SK-N-MC (cell line): ENCODE data around the gene WASHC3.
"Not testable (repeated sequence)": the region's sequence is repeated elsewhere in the genome, so short reads cannot be mapped to it uniquely, and the experiment has no call there.

Source experiments
- DNase-seq: peaks from one replicate; pipeline ENCODE4 v3.0.0-alpha.2; 2011; ENCODE audit warnings: low read depth, low spot score
- H3K27ac ChIP-seq: fragments of 200-600 bp; sonication (generic); 2 replicates; pipeline ENCODE4 v1.5.1; 2016; ENCODE audit warnings: mixed run types
- H3K36me3 ChIP-seq: fragments of 200-600 bp; sonication (generic); 2 replicates; pipeline ENCODE4 v1.6.1; 2017; ENCODE audit warnings: antibody characterized with exemption, low read length, mixed read lengths; ENCODE audit not compliant: insufficient read depth
- H3K4me3 ChIP-seq: fragments of 200-600 bp; sonication (generic); 2 replicates; pipeline ENCODE4 v1.5.1; 2016
- H3K9ac ChIP-seq: fragments of 200-600 bp; sonication (generic); 2 replicates; pipeline ENCODE4 v1.8.0; 2017; ENCODE audit warnings: mixed run types, mixed read lengths; ENCODE audit not compliant: insufficient read length
- H3K9me3 ChIP-seq: fragments of 200-600 bp; sonication (generic); 2 replicates; pipeline ENCODE4 v1.6.1; 2017; ENCODE audit warnings: low read depth, mild to moderate bottlenecking, antibody characterized with exemption, low read length, moderate library complexity, mixed read lengths
- EZH2 ChIP-seq: fragments of 200-600 bp; sonication (generic); IDR thresholded peaks from one replicate; pipeline ENCODE4 v1.6.1; 2017; ENCODE audit warnings: antibody characterized with exemption
- FOXP2 ChIP-seq: optimal IDR thresholded peaks from 2 replicates; pipeline ENCODE3; 2011; ENCODE audit warnings: mild to moderate bottlenecking, moderate library complexity; ENCODE audit not compliant: insufficient read depth; ENCODE audit errors: extremely low read length, control extremely low read depth
- POLR2AphosphoS5 ChIP-seq: IDR thresholded peaks from 2 replicates; pipeline ENCODE4 v1.6.1; 2012; ENCODE audit warnings: mild to moderate bottlenecking, low read depth, low read length, borderline replicate concordance

Gene WASHC3

GRCh38 chr12:102080842-102081241 is 19.1 kb upstream of the WASHC3 start:
- no peak for DNase-seq
- peaks cover 43% of the 10 kb centered on the region for H3K36me3 ChIP-seq
- no peak overlapping the region for H3K4me3 ChIP-seq
- H3K9me3 ChIP-seq: no peaks in the 10 kb centered on the region
- TF ChIP-seq EZH2 (no peak), POLR2AphosphoS5 (no peak), FOXP2 (no peak)
- no peak overlapping the region for H3K27ac ChIP-seq
- no peak overlapping the region for H3K9ac ChIP-seq

DNA sequence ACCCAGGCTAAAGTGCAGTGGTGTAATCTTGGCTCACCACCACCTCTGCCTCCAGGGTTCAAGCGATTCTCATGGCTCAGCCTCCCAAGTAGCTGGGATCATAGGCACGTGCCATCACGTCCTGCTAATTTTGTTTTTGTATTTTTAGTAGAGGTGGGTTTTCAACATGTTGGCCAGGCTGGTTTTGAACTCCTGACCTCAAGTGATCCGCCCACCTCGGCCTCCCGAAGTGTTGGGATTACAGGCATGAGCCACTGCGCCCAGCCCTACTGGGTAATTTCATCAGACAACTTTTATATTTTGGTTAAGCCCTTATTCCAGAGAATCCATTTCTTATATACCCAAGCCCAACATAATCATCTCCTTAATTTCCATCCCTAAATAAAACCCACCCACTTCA is 10.3 kb upstream of the WASHC3 start:
- H3K4me3 ChIP-seq, H3K9me3 ChIP-seq, DNase-seq, H3K27ac ChIP-seq, H3K9ac ChIP-seq: not testable (repeated sequence)
- peaks cover 23% of the 10 kb centered on the region; the same call in 1 of the 2 replicates for H3K36me3 ChIP-seq

DNA sequence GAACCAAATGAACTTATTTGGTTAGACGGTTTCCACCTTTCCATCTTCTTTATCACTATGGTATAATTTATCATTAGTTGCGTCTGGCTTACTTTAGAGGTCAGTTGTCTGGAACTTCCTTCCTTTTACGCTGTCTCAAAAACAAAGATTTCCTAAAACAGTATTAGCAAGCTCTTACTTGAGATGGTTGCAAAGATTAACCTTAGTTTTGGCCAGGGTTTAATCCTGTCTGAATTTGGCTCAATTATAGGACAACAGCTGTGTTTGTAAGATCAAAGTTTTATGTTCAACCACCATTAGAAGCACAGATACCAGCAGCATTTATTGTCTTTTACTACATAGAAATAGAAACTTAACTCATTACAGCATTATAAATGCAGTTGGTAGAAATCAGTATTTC is 7.9 kb upstream of the WASHC3 start:
- no peak for TF ChIP-seq POLR2AphosphoS5
- TF ChIP-seq FOXP2: no peak
- no peak for TF ChIP-seq EZH2
- no peak for DNase-seq
- no peak overlapping the region for H3K9ac ChIP-seq
- peaks cover 7% of the 10 kb centered on the region; the same call in 1 of the 2 replicates for H3K36me3 ChIP-seq
- no peak overlapping the region for H3K4me3 ChIP-seq
- H3K9me3 ChIP-seq: no peaks in the 10 kb centered on the region
- H3K27ac ChIP-seq: no peak overlapping the region

- DNase-seq: no peak
- Histone ChIP-seq H3K9me3 (no peaks in the 10 kb centered on the region), H3K9ac (no peak overlapping the region), H3K36me3 (no peaks in the 10 kb centered on the region), H3K4me3 (no peak overlapping the region), H3K27ac (no peak overlapping the region)
- TF ChIP-seq FOXP2: no peak
- no peak for TF ChIP-seq EZH2
- no peak for TF ChIP-seq POLR2AphosphoS5
These were observed 5.9 kb upstream of the WASHC3 start for GRCh38 chr12:102067574-102068258.

GRCh38 chr12:102064476-102064875 is 2.7 kb upstream of the WASHC3 start:
- no peak for TF ChIP-seq EZH2
- TF ChIP-seq FOXP2: no peak
- TF ChIP-seq POLR2AphosphoS5: no peak
- H3K9ac ChIP-seq: no peak overlapping the region
- no peak for DNase-seq

GRCh38 chr12:102063069-102063468 is 1.3 kb upstream of the WASHC3 start:
- no peaks in the 10 kb centered on the region for H3K36me3 ChIP-seq
- TF ChIP-seq FOXP2 (no peak), EZH2 (no peak), POLR2AphosphoS5 (no peak)
- no peak overlapping the region for H3K9ac ChIP-seq
- no peak overlapping the region for H3K4me3 ChIP-seq
- H3K27ac ChIP-seq: no peak overlapping the region
- no peak for DNase-seq
- no peaks in the 10 kb centered on the region for H3K9me3 ChIP-seq

More at GRCh38 chr12:102064476-102064875, 2.7 kb upstream of the WASHC3 start:
- Histone ChIP-seq H3K9me3 (no peaks in the 10 kb centered on the region), H3K36me3 (no peaks in the 10 kb centered on the region), H3K4me3 (no peak overlapping the region), H3K27ac (no peak overlapping the region)

GRCh38 chr12:102062419-102062806 is 622 bp upstream of the WASHC3 start:
- H3K36me3 ChIP-seq: no peaks in the 10 kb centered on the region
- no peak overlapping the region for H3K27ac ChIP-seq
- no peaks in the 10 kb centered on the region for H3K9me3 ChIP-seq
- peak overlapping the region; percentile 83 for H3K4me3 ChIP-seq
- no peak for DNase-seq
- H3K9ac ChIP-seq: no peak overlapping the region
- no peak for TF ChIP-seq POLR2AphosphoS5
- TF ChIP-seq FOXP2: no peak
- no peak for TF ChIP-seq EZH2

- Histone ChIP-seq H3K9ac (peak overlapping the region; percentile 78), H3K36me3 (no peaks in the 10 kb centered on the region), H3K9me3 (no peaks in the 10 kb centered on the region), H3K27ac (no peak overlapping the region), H3K4me3 (peak overlapping the region; percentile 83)
- TF ChIP-seq EZH2 (no peak), POLR2AphosphoS5 (no peak), FOXP2 (no peak)
- no peak for DNase-seq
These were observed 663 bp downstream of the WASHC3 start for GRCh38 chr12:102061096-102061559.

DNA sequence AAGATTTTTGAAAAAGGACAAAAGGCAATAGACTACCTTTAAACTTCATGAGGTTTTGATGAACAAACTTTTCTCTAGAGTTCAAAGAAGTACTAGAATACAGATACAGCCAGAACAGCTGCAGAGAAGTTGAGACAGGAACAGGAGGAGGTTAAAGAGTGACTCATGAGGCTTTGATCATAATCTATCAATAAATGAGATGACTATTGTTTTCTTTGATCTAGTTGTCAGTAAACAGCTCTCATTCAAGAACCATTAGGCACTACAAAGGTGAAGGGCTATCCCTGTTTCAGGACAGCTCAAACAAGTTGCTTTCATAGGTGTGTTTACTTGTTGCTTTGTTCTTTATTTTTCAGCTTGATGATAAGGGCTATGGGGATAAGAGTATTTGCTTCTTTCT is 2.4 kb downstream of the WASHC3 start:
- no peaks in the 10 kb centered on the region for H3K9me3 ChIP-seq
- DNase-seq: no peak
- no peak overlapping the region for H3K9ac ChIP-seq
- H3K36me3 ChIP-seq: no peaks in the 10 kb centered on the region
- no peak overlapping the region for H3K4me3 ChIP-seq
- TF ChIP-seq FOXP2 (no peak), POLR2AphosphoS5 (no peak), EZH2 (no peak)
- no peak overlapping the region for H3K27ac ChIP-seq
